GM23248 (cell line): Measurements from ENCODE around the gene WFS1. TPM values are rescaled to one million over a fixed set of nuclear protein-coding genes. Genes with fewer than 3 reads are reported as not detected.

Source experiments
- DNase-seq: peaks from one replicate; pipeline ENCODE4 v3.0.0-alpha.2; 2015
- H2AFZ ChIP-seq: fragments of 200-600 bp; sonication (generic); 2 replicates; pipeline ENCODE4 v1.6.1; 2016; ENCODE audit warnings: antibody characterized with exemption
- H3F3A ChIP-seq: fragments of 200-600 bp; sonication (generic); 2 replicates; pipeline ENCODE4 v1.6.1; 2016; ENCODE audit warnings: mild to moderate bottlenecking, antibody characterized with exemption, mixed run types; ENCODE audit not compliant: insufficient read depth
- H3K27ac ChIP-seq: fragments of 200-600 bp; sonication (generic); 2 replicates; pipeline ENCODE4 v1.5.1; 2016; ENCODE audit warnings: mild to moderate bottlenecking
- H3K27me3 ChIP-seq: fragments of 200-600 bp; sonication (generic); replicated peaks from 2 replicates; pipeline ENCODE4 v1.6.1; 2016; ENCODE audit warnings: mild to moderate bottlenecking; ENCODE audit not compliant: insufficient read depth
- H3K36me3 ChIP-seq: fragments of 200-600 bp; sonication (generic); 2 replicates; pipeline ENCODE4 v1.6.1; 2016; ENCODE audit warnings: low read depth, mild to moderate bottlenecking
- H3K4me1 ChIP-seq: fragments of 200-600 bp; sonication (generic); 2 replicates; pipeline ENCODE4 v1.6.1; 2016; ENCODE audit warnings: mild to moderate bottlenecking; ENCODE audit not compliant: insufficient read depth
- H3K4me2 ChIP-seq: fragments of 200-600 bp; sonication (generic); one replicate; pipeline ENCODE4 v1.6.1; 2016; ENCODE audit warnings: mild to moderate bottlenecking; ENCODE audit not compliant: unreplicated experiment
- H3K4me3 ChIP-seq: fragments of 200-600 bp; sonication (generic); 2 replicates; pipeline ENCODE4 v1.5.1; 2016; ENCODE audit warnings: mild to moderate bottlenecking
- H3K79me2 ChIP-seq: fragments of 200-600 bp; sonication (generic); 2 replicates; pipeline ENCODE4 v1.6.1; 2016; ENCODE audit warnings: mild to moderate bottlenecking; ENCODE audit not compliant: insufficient read depth
- H3K9ac ChIP-seq: fragments of 200-600 bp; sonication (generic); 2 replicates; pipeline ENCODE4 v1.6.1; 2016; ENCODE audit warnings: mild to moderate bottlenecking
- H3K9me2 ChIP-seq: fragments of 200-600 bp; sonication (generic); 2 replicates; pipeline ENCODE4 v1.6.1; 2016; ENCODE audit warnings: mixed run types, mild to moderate bottlenecking, moderate library complexity; ENCODE audit not compliant: insufficient read depth
- H3K9me3 ChIP-seq: fragments of 200-600 bp; sonication (generic); one replicate; pipeline ENCODE4 v1.6.1; 2017; ENCODE audit warnings: low read depth
- H4K20me1 ChIP-seq: fragments of 200-600 bp; sonication (generic); 2 replicates; pipeline ENCODE4 v1.6.0; 2016; ENCODE audit not compliant: insufficient read depth
- EZH2 ChIP-seq: fragments of 200-600 bp; sonication (generic); IDR thresholded peaks from 2 replicates; pipeline ENCODE4 v1.6.1; 2018; ENCODE audit warnings: antibody characterized with exemption, mild to moderate bottlenecking; ENCODE audit not compliant: insufficient read depth, poor library complexity, severe bottlenecking
- EZH2phosphoT487 ChIP-seq: fragments of 200-600 bp; sonication (generic); IDR thresholded peaks from 2 replicates; pipeline ENCODE4 v1.6.1; 2018; ENCODE audit warnings: antibody characterized with exemption, moderate library complexity, mild to moderate bottlenecking, low read depth; ENCODE audit not compliant: insufficient read depth
- WGBS, 2 experiments: methylation state at CpG; one replicate each; pipeline ENCODE4 v1.1.6; 2015 to 2017; ENCODE audit warnings: low lambda C conversion rate in 2 of 2, low coverage in 1 of 2; ENCODE audit errors: missing lambda C conversion rate in 2 of 2; 5-methylcytosine and 5-hydroxymethylcytosine counted together
- in situ Hi-C: fragments of 300-500 bp; cut with MboI; formaldehyde crosslinking; loops from 2 replicates; pipeline ENCODE4 v1.15.0; 2020
- polyA plus RNA-seq: library from polyadenylated mRNA; unstranded; fragments of >200 nt; fragmentation: Nextera tagmentation; extraction: Ambion mirVana; gene quantifications from 2 replicates; pipeline ENCODE4 v1.2.1, GENCODE V29; 2016
- total RNA-seq: library from RNA; depleted of rRNA; stranded (reverse); fragments of >200 nt; shearing (Covaris generic); gene quantifications from 2 replicates; pipeline ENCODE4 v1.2.3, GENCODE V29; 2014

WFS1 gene
- total and polyA plus RNA-seq, 2 experiments from 2014 or later, result 24.2 to 24.4 TPM

- no peak overlapping the region for H3K27ac ChIP-seq
- H3K79me2 ChIP-seq, result no peaks in the 10 kb centered on the region
- H3K9me2 ChIP-seq, result no peaks in the 10 kb centered on the region
- no peak overlapping the region for H2AFZ ChIP-seq
- H4K20me1 ChIP-seq, result no peaks in the 10 kb centered on the region
- H3K4me3 ChIP-seq, result no peak overlapping the region
- no peak overlapping the region for H3K4me2 ChIP-seq
- no peaks in the 10 kb centered on the region for H3F3A ChIP-seq
- no peaks in the 10 kb centered on the region for H3K27me3 ChIP-seq
- H3K9me3 ChIP-seq, result no peaks in the 10 kb centered on the region
- no peaks in the 10 kb centered on the region; the same call in 1 of the 2 replicates for H3K36me3 ChIP-seq
- no peak for DNase-seq
- no peak overlapping the region for H3K9ac ChIP-seq
- in situ Hi-C loops, result no loop called here
- 93 to 97% methylated on average over 20 of the region's 20 CpGs for WGBS, 2 experiments
- H3K4me1 ChIP-seq, result no peaks in the 10 kb centered on the region
- no peak for TF ChIP-seq EZH2phosphoT487
Measured at GRCh38 chr4:6281436-6282313, 12.0 kb downstream of the WFS1 start.

GRCh38 chr4:6282314-6282771 is 12.7 kb downstream of the WFS1 start:
- H3F3A ChIP-seq, result no peaks in the 10 kb centered on the region
- TF ChIP-seq EZH2 (no peak), EZH2phosphoT487 (no peak)
- no peak overlapping the region for H3K27ac ChIP-seq
- no peaks in the 10 kb centered on the region; the same call in 1 of the 2 replicates for H3K36me3 ChIP-seq
- no peaks in the 10 kb centered on the region for H3K79me2 ChIP-seq
- no peak overlapping the region for H3K4me2 ChIP-seq
- no peak overlapping the region for H2AFZ ChIP-seq
- WGBS, 2 experiments, result 74 to 79% methylated on average over 6 of the region's 6 CpGs
- H3K27me3 ChIP-seq, result no peaks in the 10 kb centered on the region
- in situ Hi-C loops, result no loop called here
- H3K4me1 ChIP-seq, result no peaks in the 10 kb centered on the region
- no peaks in the 10 kb centered on the region for H3K9me2 ChIP-seq
- no peak overlapping the region for H3K9ac ChIP-seq
- DNase-seq, result peak; percentile 24
- no peak overlapping the region for H3K4me3 ChIP-seq
- H4K20me1 ChIP-seq, result no peaks in the 10 kb centered on the region
- H3K9me3 ChIP-seq, result no peaks in the 10 kb centered on the region

- Histone ChIP-seq H3K4me3 (no peak overlapping the region), H3F3A (no peaks in the 10 kb centered on the region), H3K9ac (no peak overlapping the region), H3K27me3 (no peaks in the 10 kb centered on the region), H3K9me2 (no peaks in the 10 kb centered on the region), H3K36me3 (no peaks in the 10 kb centered on the region; the same call in 1 of the 2 replicates), H3K79me2 (no peaks in the 10 kb centered on the region), H3K27ac (no peak overlapping the region), H2AFZ (no peak overlapping the region), H3K4me1 (no peaks in the 10 kb centered on the region), H3K9me3 (no peaks in the 10 kb centered on the region), H3K4me2 (no peak overlapping the region), H4K20me1 (no peaks in the 10 kb centered on the region)
- WGBS, 2 experiments, result 87 to 88% methylated on average over 4 of the region's 4 CpGs
- DNase-seq, result no peak
- no peak for TF ChIP-seq EZH2
- no peak for TF ChIP-seq EZH2phosphoT487
- in situ Hi-C loops, result no loop called here
Measured at GRCh38 chr4:6283282-6283681, 13.6 kb downstream of the WFS1 start.

DNA sequence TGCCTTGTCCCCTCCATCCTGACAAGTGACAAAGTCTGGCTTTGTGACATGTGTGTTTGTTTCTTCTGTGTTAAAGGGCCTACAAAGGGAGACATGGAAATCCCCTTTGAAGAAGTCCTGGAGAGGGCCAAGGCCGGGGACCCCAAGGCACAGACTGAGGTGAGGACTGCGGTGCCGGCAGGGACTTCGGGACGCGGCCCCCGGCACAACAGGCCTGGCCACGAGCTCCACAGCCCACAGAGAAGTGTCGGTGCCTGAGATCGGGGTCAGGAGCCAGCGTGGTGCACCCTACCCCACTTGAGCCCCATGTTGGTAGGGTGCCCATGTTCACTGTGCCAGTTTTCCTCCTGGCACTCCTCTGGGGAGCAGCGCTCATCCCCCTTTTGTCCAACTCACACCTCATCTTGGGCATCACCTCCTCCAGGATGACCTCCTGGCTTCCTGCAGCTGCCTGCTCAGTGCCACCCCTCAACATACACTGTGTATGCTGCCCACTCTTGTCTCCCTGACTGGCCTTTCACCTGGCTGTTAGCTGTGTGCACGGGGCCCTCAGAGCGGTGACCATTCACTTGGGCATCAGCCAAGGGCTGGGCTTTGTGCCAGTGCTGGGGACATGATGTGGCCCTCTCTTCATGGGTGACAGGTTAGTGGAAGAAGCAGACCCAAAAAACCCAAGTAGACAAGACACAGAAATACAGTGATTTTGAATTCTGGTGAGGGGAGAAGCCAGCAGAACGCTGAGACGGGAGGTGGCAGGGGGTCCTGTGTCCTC is 17.6 kb downstream of the WFS1 start:
- Histone ChIP-seq H3K4me2 (no peak overlapping the region), H2AFZ (no peak overlapping the region), H3K4me1 (no peaks in the 10 kb centered on the region), H3K27me3 (no peaks in the 10 kb centered on the region), H3K9me3 (no peaks in the 10 kb centered on the region), H3K4me3 (no peak overlapping the region), H3F3A (no peaks in the 10 kb centered on the region), H3K9ac (no peak overlapping the region), H3K36me3 (no peaks in the 10 kb centered on the region), H3K79me2 (no peaks in the 10 kb centered on the region), H4K20me1 (no peaks in the 10 kb centered on the region), H3K27ac (no peak overlapping the region), H3K9me2 (no peaks in the 10 kb centered on the region)
- no peak for TF ChIP-seq EZH2
- TF ChIP-seq EZH2phosphoT487, result no peak
- in situ Hi-C loops, result no loop called here
- no peak for DNase-seq
- 94 to 99% methylated on average over 9 to 16 of the region's 16 CpGs for WGBS, 2 experiments
